SK-N-SH treated with all-trans-retinoic acid at 6 μM for 48 hours (cell line): ENCODE data around the gene MGME1.

Experiments used
- CREB5 ChIP-seq: fragments of 250-450 bp; sonication (Bioruptor Pico); IDR thresholded peaks from 2 replicates; pipeline ENCODE4 v1.5.1; 2020; ENCODE audit warnings: low read depth, mild to moderate bottlenecking, moderate library complexity
- CSDC2 ChIP-seq: fragments of 250-450 bp; sonication (Bioruptor Pico); IDR thresholded peaks from 2 replicates; pipeline ENCODE4 v1.5.0; 2020; ENCODE audit warnings: mild to moderate bottlenecking, moderate library complexity
- ISL1 ChIP-seq: fragments of 250-450 bp; sonication (Bioruptor Pico); IDR thresholded peaks from 2 replicates; pipeline ENCODE4 v2.1.2; 2022; ENCODE audit warnings: mild to moderate bottlenecking, moderate library complexity
- OSR1 ChIP-seq: fragments of 250-450 bp; sonication (Bioruptor Pico); IDR thresholded peaks from 2 replicates; pipeline ENCODE4 v1.8.0; 2022; ENCODE audit warnings: moderate library complexity, mild to moderate bottlenecking, inconsistent platforms
- POU6F1 ChIP-seq: fragments of 250-450 bp; sonication (Bioruptor Pico); IDR thresholded peaks from 2 replicates; pipeline ENCODE4 v1.8.0; 2021; ENCODE audit warnings: low read depth, mild to moderate bottlenecking, moderate library complexity, borderline replicate concordance
- PPARA ChIP-seq: fragments of 250-450 bp; sonication (Bioruptor Pico); IDR thresholded peaks from 2 replicates; pipeline ENCODE4 v1.5.0; 2020; ENCODE audit warnings: mild to moderate bottlenecking, borderline replicate concordance
- ZFP3 ChIP-seq: fragments of 250-450 bp; sonication (Bioruptor Pico); IDR thresholded peaks from 2 replicates; pipeline ENCODE4 v1.5.0; 2020; ENCODE audit warnings: mild to moderate bottlenecking, moderate library complexity
- ZFP30 ChIP-seq: fragments of 450-650 bp; formaldehyde crosslinking; IDR thresholded peaks from 2 replicates; pipeline ENCODE4 v1.5.0; 2022; ENCODE audit warnings: mild to moderate bottlenecking, moderate library complexity
- ZNF565 ChIP-seq: fragments of 450-650 bp; formaldehyde crosslinking; conservative IDR thresholded peaks from 2 replicates; pipeline ENCODE4 v1.5.0; 2020; ENCODE audit warnings: low read depth, mild to moderate bottlenecking, moderate library complexity
- ZNF70 ChIP-seq: fragments of 450-650 bp; formaldehyde crosslinking; IDR thresholded peaks from 2 replicates; pipeline ENCODE4 v1.5.0; 2020; ENCODE audit warnings: mild to moderate bottlenecking, moderate library complexity
- ZNF8 ChIP-seq: fragments of 450-650 bp; formaldehyde crosslinking; IDR thresholded peaks from 2 replicates; pipeline ENCODE4 v1.5.0; 2020; ENCODE audit warnings: mild to moderate bottlenecking, moderate library complexity
- TF ChIP-seq, protein P1 (sequence below): fragments of 250-450 bp; sonication (Bioruptor Pico); IDR thresholded peaks from 2 replicates; pipeline ENCODE4 v1.8.0; 2020; ENCODE audit warnings: mild to moderate bottlenecking, moderate library complexity, borderline replicate concordance

- TF ChIP-seq OSR1 (CRISPR knock-in tag): no peak
- TF ChIP-seq ZFP30 (CRISPR knock-in tag): no peak
- TF ChIP-seq ZNF565 (CRISPR knock-in tag): no peak
- no peak for TF ChIP-seq ZFP3
- no peak for TF ChIP-seq CREB5 (CRISPR knock-in tag)
- no peak for TF ChIP-seq ZNF8 (CRISPR knock-in tag)
- no peak for TF ChIP-seq ZNF70
- TF ChIP-seq ISL1 (CRISPR knock-in tag): no peak
- TF ChIP-seq, protein P1, sequence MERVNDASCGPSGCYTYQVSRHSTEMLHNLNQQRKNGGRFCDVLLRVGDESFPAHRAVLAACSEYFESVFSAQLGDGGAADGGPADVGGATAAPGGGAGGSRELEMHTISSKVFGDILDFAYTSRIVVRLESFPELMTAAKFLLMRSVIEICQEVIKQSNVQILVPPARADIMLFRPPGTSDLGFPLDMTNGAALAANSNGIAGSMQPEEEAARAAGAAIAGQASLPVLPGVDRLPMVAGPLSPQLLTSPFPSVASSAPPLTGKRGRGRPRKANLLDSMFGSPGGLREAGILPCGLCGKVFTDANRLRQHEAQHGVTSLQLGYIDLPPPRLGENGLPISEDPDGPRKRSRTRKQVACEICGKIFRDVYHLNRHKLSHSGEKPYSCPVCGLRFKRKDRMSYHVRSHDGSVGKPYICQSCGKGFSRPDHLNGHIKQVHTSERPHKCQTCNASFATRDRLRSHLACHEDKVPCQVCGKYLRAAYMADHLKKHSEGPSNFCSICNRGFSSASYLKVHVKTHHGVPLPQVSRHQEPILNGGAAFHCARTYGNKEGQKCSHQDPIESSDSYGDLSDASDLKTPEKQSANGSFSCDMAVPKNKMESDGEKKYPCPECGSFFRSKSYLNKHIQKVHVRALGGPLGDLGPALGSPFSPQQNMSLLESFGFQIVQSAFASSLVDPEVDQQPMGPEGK (CRISPR knock-in tag): no peak
- no peak for TF ChIP-seq PPARA (CRISPR knock-in tag)
- no peak for TF ChIP-seq POU6F1 (CRISPR knock-in tag)
- TF ChIP-seq CSDC2: no peak
Measured at GRCh38 chr20:18011951-18012645, 43.3 kb downstream of the MGME1 start.
